ENCODE data around the gene FMC1.
"Not testable (repeated sequence)": the region's sequence is repeated elsewhere in the genome, so short reads cannot be mapped to it uniquely, and the experiment has no call there.

FMC1 gene, protein sequence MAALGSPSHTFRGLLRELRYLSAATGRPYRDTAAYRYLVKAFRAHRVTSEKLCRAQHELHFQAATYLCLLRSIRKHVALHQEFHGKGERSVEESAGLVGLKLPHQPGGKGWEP

DNA sequence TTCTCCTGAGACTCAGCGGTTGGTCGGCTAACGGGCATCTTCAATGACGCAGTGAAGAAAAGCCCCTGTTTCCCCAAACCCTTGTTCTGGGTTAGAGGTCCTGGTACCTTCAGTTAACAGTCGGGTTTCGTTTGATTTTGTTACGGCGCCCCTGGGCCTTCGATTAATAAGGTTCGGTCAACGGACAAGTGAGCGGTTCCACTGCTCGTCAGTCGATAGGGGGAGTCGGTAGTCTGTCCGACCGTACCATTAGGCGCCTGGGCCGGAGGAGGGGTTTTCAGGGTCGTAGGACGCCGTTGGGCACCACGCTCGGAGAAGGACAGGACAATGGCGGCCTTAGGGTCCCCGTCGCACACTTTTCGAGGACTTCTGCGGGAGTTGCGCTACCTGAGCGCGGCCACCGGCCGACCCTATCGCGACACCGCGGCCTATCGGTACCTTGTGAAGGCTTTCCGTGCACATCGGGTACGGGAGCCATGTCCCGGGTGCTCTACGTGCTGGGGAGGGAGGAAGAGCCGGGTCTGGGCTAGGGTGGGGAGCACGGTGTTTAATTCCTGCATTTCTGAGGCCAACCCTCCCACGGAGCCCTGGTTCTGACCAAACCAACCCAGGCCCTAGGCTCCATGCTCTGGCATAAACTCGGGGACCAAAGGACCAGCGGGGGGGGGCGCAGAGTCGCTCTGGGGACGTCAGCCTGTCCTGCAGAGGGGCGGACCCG lies at the start of gene FMC1:
Gene FMC1, plus strand, starts transcription at position 280 of the 718 bp plus-strand sequence. Its CDS starts 48 bp downstream, at position 328.
- DNase-seq, result peak; percentile 98

DNA sequence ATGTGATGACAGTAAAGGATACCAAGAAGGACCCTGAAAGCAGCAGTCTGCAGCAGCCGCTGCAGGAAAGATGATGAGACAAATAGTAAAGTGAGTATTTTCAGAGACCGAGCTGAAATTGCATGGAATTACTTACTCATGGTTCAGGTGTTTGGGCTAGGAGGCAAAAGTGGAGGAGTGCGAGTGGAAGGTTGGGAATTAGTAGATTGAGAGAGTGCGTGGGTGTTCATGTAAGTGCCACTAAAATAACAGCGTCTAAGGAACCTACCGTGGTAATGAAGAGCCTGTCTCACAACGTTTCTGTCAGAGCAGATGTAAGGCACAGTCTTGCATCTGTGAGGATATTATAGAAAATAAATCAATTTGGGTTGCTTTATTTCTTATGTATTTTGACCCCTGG lies 48.3 kb upstream of the FMC1 start:
- no peak for DNase-seq

DNA sequence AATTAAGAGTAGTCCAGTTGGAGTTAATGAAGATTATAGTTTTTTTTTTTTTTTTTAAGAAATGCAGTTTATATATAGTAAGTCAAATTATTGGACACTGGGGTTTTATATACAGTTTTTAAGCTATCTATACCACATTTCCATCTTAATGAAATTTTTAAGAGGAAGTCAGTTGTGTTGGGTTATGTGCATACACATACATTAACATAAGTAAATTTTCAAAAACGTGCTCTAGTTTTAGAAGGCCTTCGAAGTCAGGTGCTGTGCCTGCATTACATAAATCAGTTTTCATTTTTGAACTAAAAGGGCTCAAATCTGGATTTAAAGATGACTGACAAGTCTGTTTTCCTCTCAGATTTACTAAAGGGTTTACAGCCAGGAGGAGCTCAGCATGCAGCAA lies 47.6 kb upstream of the FMC1 start:
- DNase-seq, result no peak

DNA sequence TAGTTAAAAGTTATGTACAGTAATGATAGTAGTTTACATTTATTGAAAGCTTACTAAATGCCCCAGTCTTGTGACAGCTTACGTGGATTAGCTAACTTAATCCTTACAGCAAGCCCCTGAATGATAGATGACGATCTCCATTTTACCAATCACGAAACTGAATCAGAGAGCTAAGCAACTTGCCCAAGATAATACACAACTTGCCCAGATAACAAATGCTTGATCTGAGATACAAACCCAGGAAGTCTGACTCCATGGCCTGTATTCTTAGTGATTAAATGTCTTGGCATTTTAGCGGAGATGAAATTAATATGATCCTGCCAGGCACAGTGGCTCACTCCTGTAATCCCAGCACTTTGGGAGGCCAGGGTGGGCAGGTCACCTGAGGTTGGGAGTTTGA lies 46.9 kb upstream of the FMC1 start:
- DNase-seq, result peak; percentile 32

DNA sequence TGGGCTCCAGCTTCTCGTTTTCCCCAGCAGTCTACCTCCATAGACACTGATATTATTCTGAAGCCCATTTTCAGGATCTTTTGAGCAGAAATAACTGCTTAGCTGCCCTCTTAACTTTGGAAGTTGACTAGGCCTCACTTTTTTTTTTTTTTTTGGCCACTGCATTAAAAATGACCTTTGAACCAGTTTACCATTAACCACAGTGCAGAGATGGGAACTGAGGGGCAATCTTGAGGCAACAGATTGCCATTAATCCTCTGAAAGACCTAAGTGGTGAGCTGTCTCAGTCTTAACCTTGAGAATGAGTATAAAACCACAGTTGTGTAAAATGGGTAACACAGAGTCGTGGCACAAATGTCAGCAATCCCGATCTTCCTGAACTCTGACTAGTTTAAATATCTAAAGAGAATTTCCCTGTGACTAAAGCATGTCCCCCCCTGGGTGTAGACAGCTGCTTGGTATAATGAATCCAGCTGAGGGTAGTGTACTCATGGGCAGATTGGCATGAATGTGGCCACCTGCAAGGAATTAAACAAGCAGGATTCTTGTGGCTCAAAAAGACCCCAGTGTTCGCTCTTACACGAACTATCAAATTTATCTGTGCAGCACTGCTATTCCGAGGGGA lies 46.1 kb upstream of the FMC1 start:
- no peak for DNase-seq

DNA sequence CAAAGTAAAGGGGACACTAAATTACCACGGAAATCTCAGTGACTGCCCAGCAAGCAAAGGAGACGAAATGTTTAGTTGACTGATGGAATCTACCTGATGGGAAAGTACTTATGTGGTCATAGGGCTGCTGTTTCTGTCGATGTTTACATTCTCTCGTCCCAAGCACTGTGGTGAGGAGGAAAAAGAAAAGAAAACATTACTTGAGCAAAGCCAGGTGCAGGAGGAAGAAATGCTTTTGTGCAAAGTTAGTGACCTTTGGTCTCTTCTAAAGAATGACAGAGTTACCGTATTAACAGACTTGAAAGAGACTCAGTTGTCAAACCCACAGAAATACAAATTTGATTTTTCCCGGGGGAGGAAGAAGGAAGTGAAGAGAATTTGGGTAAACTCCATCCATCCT lies 43.3 kb upstream of the FMC1 start:
- DNase-seq, result no peak

DNA sequence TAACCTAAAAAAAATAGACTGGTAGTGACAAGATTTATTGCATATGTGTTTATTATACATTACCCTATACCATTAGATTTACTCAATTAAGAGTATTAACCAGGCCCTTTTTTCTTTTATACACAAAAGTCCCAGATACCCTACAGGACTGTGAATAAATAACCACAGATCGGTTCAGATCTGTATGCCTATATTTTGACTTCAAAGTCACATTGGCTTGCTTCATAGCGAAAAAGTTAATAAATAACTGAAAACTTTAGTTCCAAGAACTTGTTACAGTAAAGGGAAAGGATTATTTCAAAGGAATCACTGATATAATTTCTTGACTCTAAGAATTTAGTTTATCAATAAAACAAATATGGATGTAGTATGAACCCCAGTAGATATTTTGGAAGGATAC lies 41.8 kb upstream of the FMC1 start:
- no peak for DNase-seq

DNA sequence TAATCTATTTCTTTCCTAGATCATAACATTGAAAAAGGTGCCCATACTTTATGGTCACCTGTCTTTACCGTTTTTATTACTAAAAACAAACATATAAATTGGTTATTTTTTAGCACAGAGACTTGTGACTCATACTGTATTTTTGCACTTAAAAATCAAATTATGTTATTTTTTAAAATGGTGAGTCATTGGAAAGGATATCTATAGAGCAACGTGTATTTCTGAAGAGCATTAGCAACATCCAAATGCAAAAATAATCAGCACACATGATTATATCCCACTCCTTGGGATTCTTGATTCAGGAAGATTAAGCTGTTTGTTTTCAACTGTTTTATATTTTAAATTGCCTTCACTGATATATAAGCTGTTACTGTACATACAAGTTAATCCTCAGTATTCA lies 40.7 kb upstream of the FMC1 start:
- DNase-seq, result no peak

DNA sequence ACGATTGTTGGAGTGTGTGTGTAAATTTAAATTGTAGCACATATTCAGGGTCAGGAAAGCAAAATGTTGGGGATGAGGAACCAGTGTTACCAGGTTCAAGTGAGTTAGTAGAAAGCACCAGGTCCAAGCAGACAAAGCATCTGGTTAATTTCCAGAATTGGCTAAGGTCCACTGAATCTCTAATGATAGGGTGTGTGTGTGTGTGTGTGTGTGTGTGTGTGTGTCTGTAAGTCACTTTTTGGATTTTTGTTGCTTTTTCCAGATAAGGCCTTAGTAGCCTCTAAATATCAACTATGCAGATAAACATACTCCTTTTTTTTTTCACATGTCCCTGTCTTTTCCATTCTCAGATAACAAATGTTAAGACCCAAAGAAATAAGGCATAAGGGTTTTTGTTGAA lies 36.6 kb upstream of the FMC1 start:
- peak; percentile 26 for DNase-seq

DNA sequence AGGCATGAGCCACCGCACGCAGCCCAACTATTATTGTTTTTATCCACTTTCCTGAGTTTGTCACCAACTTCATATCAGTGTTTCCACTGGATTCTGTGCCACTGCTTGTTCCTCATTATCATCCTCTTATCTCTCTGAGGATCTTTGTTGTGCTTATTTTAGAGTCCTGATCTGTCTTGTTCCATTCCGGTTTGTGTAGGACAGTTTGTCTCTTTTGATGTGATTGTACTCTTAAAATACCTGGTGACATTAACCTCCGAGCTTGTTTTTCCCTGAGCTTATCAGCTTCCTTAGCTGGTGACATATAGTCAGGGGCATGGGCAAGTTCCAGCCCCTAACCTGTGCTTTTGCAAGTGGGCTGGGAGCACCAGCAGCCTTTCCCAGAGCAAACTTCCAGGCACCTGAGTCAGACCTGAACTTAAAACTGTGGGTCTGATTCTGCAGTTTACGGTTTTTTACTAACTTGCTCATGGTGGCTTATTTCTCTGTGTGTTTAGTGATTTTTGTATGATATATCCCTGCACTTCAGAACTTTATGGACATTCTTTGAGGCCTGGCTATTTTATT lies 23.1 kb upstream of the FMC1 start:
- DNase-seq, result peak; percentile 53

DNA sequence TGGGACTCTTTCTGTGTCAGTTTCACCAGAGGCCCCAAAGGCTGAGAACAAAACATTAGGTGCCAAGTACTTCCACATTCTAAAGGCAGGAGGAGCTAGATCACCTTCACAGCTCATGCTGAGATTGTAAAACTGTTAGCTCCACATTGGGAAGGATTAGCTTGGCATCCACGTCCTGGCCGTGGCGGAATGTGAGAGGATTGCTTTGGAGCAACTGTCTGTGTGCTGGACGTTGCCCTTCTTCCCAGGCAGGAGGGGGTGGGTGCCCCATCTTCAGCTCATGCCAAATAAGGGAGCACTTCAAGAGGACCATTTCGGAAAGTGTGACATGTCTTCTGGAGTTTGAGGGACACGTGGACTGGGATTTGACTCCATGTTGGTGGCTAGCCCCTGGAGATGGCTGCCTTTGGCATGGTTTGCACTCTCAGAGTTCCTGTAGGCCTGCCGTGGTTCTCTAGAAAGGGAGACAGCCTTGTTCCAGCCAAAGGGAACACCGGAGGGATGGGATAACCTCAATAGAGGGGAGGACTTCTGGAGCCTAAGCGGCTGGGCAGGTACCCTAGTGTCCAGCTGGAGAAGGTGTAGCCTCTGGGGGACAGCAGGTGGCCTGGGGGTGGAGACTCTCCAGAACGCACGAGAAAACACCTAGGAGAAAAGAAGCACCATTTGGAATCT lies 19.9 kb upstream of the FMC1 start:
- DNase-seq, result peak; percentile 58

DNA sequence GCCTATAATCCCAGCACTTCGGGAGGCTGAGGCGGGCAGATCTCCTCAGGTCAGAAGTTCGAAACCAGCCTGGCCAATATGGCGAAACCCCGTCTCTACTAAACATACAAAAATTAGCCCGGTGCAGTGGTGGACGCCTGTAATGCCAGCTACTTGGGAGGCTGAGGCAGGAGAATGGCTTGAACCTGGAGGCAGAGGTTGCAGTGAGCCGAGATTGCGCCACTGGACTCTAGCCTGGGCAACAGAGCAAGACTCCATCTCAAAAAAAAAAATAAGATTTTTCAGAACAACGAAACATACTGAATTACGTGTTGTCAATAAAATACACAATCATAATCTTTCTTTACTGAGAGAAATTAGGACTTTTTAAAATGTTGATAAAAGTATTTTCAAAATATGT lies 16.4 kb upstream of the FMC1 start:
- DNase-seq, result not testable (repeated sequence)

DNA sequence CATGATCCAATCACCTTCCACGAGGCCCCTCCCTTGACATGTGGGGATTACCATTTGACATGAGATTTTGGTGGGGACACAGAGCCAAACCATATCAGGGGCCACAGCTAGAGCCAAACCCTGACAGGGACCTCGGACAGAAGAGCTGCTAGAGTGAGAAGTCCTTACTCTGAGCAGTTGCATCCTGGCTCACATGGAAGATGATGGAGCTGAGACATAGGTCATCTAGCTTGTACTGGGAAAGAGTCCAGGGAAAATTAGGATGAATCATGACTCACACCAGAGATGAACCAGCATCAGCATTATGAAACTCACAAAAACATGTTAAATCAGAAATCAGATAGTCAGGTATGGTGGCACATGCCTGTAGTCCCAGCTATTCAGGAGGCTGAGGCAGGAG lies 12.8 kb upstream of the FMC1 start:
- DNase-seq, result no peak

DNA sequence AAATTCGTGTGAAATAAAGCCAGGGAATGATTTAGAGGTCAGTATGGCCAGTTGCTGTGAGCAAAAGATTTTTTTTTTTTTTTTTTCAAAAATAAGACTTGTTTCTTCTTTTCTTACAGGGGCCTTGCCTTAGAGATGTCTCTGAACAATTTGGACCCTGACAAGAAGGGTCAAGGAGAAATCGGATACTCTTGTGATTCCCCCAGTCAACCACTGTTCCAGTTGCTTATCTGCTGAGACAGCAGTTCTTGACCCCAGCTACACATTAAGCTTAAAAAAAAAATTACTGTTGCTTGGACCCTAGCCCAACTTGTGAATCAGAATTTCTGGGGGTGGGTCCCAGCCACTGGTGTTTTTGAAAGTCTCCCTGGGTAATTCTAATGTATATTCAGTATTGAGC lies 12.0 kb upstream of the FMC1 start:
- no peak for DNase-seq

DNA sequence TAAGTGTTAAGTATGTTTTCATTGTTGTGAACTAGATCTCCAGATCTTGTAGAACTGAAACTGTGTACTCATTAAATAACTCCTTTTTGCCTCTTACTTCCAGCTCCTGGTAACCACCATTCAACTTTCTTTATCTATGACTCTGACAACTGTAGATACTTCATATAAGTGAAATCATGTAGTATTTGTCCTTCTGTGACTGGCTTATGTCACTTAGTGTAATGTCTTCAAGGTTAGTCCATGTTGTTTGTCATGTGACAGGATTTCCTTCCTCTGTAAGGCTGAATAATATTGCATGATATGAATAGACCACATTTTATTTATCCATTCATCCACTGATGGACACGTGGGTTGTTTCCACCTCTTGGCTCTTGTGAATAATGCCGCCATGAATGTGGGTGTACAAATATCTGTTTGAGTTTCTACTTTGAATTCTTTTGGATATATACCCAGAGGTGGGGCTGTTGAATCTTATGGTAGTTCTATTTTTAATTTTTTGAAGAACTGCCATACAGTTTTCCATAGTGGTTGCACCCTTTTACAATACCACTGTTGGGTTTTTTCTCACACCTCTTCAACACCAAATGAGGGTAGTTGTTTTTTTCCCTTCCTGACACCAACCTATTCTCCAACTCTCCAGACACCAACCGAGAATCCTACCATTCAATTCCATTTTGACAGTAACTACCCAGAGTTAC lies 10.7 kb upstream of the FMC1 start:
- DNase-seq, result no peak

DNA sequence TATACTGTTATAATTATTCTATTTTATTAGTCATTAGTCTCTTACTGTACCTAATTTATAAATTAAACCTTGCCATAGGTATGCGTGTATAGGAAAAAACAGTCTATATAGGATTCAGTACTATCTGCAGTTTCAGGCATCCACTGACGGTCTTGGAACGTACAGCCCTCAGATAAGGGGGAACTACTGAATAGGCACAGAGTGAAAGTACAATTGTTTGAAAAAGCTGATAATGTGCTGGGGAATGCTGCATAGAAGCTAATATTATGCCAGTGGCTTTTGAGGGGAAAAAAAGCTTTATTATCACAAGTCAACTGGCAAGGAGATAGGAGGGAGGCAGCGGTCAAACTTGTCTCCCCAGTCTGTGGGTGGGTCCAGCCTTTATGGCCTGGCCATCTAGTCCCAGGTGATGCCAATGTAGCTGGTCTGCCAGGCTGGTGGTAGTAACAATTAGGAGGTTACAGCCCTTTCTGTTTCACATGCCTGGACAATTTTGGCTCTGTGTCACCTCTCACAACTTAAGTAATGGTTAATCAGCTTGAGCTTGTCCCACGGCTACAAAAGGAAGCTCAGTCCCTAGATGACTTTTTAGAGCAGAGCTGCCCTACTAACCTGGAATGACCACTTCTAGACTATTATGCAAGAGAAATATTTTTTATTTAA lies 8.3 kb upstream of the FMC1 start:
- DNase-seq, result peak; percentile 86

DNA sequence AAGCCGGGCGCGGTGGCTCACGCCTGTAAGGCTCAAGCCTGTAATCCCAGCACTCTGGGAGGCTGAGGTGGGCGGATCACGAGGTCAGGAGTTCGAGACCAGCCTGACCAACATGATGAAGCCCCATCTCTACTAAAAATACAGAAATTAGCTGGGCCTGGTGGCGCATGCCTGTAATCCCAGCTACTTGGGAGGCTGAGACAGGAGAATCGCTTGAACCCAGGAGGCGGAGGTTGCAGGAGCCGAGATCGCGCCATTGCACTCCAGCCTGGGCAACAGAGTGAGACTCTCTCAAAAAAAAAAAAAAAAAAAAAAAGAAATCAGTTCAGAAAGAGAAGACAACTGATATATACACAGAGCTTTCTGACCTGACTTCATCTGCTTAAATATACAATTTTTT lies 7.7 kb upstream of the FMC1 start:
- DNase-seq, result not testable (repeated sequence)

DNA sequence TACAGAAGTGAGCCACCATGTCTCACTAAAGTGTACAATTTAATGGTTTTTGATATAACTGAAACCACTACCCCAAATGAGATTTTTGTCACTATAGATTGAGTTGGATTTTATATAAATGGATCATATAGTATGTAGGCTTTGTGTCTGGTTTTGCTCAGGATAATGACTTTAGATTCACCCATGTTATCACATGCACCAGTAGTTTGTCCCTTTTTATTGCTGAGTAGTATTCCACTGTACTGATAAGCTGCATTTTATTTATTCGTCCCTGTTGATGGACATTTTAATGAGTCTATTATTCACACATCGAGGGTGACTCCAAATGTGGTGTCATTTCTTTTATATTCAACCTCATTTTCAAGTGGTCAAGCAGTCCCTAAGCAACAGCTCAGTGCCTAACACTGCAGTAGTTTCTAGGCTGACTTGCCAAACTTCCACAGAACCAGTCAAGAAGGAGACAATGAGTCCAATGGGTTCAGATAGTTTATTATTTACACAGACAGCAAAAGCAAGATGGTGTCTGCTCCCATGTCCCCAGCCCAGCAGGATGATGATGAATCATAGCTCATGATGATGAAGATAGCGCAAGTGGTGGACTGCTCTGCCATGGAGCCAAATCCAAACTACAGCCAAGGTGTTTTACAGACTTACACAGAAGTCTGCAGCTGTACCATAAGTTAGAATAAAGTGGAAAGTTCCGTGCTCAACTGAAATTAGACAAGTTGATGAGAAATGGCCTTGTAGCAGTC lies 6.6 kb upstream of the FMC1 start:
- DNase-seq, result no peak

DNA sequence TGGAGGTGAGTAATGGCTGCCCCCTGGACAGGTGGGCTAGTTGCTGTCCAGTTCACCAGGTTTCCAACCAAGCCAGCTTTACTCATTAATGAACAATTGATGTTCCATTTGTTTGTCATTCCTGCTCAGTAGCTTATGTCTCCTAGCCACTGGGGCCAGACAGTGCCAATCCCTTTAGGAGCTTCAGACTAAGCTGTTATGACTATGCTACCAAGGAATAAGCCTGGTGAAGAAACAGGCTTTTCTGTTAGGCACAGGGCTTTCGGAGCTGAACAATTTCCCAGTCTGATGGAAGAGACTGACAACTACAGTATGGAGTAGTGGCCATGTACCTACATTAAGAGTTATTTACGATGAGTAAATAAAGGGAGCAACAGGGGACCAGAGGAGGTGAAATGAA lies 2.1 kb upstream of the FMC1 start:
- DNase-seq, result no peak

DNA sequence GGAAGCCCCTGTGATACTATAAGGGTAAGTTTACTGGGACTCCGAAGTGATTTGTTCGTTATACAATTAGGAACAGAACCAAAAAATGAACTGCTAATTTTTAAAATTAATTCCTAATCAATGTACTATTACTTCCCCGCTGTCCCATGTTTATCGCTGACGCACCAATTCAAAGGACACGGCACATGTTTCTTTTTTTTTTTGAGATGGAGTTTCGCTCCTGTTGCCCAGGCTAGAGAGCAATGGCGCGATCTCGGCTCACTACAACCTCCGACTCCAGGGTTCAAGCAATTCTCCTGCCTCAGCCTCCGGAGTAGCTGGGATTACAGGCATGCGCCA lies 1.5 kb upstream of the FMC1 start:
- DNase-seq, result no peak

DNA sequence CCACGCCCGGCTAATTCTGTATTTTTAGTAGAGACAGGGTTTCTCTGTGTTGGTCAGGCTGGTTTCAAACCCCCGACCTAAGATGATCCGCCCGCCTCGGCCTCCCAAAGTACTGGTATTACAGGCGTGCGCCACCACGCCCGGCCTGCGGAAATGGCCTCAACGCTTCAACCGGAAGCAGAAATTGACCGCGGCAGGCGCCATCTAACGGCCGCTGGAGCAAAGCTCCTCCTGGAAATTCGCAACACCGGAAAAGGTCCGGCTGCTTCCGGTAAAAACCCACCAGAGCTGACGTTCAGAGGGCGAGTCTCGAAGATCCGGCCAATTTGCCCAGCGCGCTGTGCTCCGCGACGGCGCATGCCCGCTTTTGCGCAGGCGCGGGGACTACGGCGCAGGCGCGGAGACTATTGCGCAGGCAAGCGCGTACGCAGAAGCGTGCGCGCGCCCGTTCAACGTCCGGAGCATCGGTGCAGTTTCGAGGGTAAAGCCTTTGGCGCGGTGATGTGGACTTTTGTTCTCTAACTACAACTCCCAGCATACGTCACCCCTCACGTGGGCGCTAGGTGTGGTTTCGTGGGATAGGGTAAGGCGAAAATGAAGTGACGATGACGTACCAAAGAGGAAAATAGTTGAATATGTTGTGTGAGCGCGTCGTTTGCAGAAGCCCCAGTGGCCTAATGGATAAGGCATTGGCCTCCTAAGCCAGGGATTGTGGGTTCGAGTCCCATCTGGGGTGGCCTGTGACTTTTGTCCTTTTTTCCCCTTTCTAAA lies 915 bp upstream of the FMC1 start:
- DNase-seq, result peak; percentile 99

All from hematopoietic multipotent progenitor cell treated with erythropoietin and hydrocortisone succinate and interleukin-3 and kit ligand, for 6 days (in vitro differentiated cells).